ENCODE measurements around the gene IFT43.

IFT43 gene

GRCh38 chr14:76063327-76063726, 77.8 kb downstream of the IFT43 start:
- no peak for TF ChIP-seq CTCF (conservative IDR thresholded peaks at IDR 0.05; ENCODE audit: low read depth, low read length)
- H3K36me3 ChIP-seq (ENCODE audit: insufficient read depth), result no peaks in the 10 kb centered on the region
- H3K27me3 ChIP-seq (ENCODE audit: insufficient read depth, low read depth), result no peaks in the 10 kb centered on the region
- H3K79me2 ChIP-seq (ENCODE audit: insufficient read depth, low read depth), result no peaks in the 10 kb centered on the region
- H3K9ac ChIP-seq, result no peak overlapping the region
- no peaks in the 10 kb centered on the region for H4K20me1 ChIP-seq (ENCODE audit: insufficient read depth)
- no peak overlapping the region for H2AFZ ChIP-seq (ENCODE audit: low read depth)
- no peaks in the 10 kb centered on the region for H3K4me1 ChIP-seq (ENCODE audit: low read depth, poor library complexity, severe bottlenecking)
- no peak overlapping the region for H3K4me3 ChIP-seq (IDR thresholded peaks at IDR 0.05; ENCODE audit: insufficient read depth, low read depth, low read length)
- no peak overlapping the region for H3K4me2 ChIP-seq
- no peak overlapping the region for H3K27ac ChIP-seq

GRCh38 chr14:76065519-76065918, 80.0 kb downstream of the IFT43 start:
- Histone ChIP-seq H3K27me3 (ENCODE audit: insufficient read depth, low read depth) (no peaks in the 10 kb centered on the region), H3K9ac (no peak overlapping the region), H3K4me2 (no peak overlapping the region), H2AFZ (ENCODE audit: low read depth) (no peak overlapping the region), H3K79me2 (ENCODE audit: insufficient read depth, low read depth) (no peaks in the 10 kb centered on the region), H3K27ac (no peak overlapping the region), H4K20me1 (ENCODE audit: insufficient read depth) (no peaks in the 10 kb centered on the region), H3K4me3 (IDR thresholded peaks at IDR 0.05; ENCODE audit: insufficient read depth, low read depth, low read length) (no peak overlapping the region), H3K36me3 (ENCODE audit: insufficient read depth) (no peaks in the 10 kb centered on the region), H3K4me1 (ENCODE audit: low read depth, poor library complexity, severe bottlenecking) (no peaks in the 10 kb centered on the region)
- no peak for TF ChIP-seq CTCF (conservative IDR thresholded peaks at IDR 0.05; ENCODE audit: low read depth, low read length)

GRCh38 chr14:76067536-76067935, 82.0 kb downstream of the IFT43 start:
- Histone ChIP-seq H3K4me1 (ENCODE audit: low read depth, poor library complexity, severe bottlenecking) (no peaks in the 10 kb centered on the region), H4K20me1 (ENCODE audit: insufficient read depth) (no peaks in the 10 kb centered on the region), H3K79me2 (ENCODE audit: insufficient read depth, low read depth) (no peaks in the 10 kb centered on the region), H2AFZ (ENCODE audit: low read depth) (no peak overlapping the region), H3K4me3 (IDR thresholded peaks at IDR 0.05; ENCODE audit: insufficient read depth, low read depth, low read length) (no peak overlapping the region), H3K36me3 (ENCODE audit: insufficient read depth) (no peaks in the 10 kb centered on the region), H3K27me3 (ENCODE audit: insufficient read depth, low read depth) (no peaks in the 10 kb centered on the region), H3K4me2 (no peak overlapping the region), H3K27ac (no peak overlapping the region), H3K9ac (no peak overlapping the region)
- TF ChIP-seq CTCF (conservative IDR thresholded peaks at IDR 0.05; ENCODE audit: low read depth, low read length), result no peak

GRCh38 chr14:76073717-76074116, 88.2 kb downstream of the IFT43 start:
- H3K4me1 ChIP-seq (ENCODE audit: low read depth, poor library complexity, severe bottlenecking), result no peaks in the 10 kb centered on the region
- no peaks in the 10 kb centered on the region for H3K79me2 ChIP-seq (ENCODE audit: insufficient read depth, low read depth)
- TF ChIP-seq CTCF (conservative IDR thresholded peaks at IDR 0.05; ENCODE audit: low read depth, low read length), result no peak
- H3K36me3 ChIP-seq (ENCODE audit: insufficient read depth), result no peaks in the 10 kb centered on the region
- H3K9ac ChIP-seq, result no peak overlapping the region
- H3K4me3 ChIP-seq (IDR thresholded peaks at IDR 0.05; ENCODE audit: insufficient read depth, low read depth, low read length), result no peak overlapping the region
- no peak overlapping the region for H3K4me2 ChIP-seq
- no peaks in the 10 kb centered on the region for H3K27me3 ChIP-seq (ENCODE audit: insufficient read depth, low read depth)
- no peak overlapping the region for H3K27ac ChIP-seq
- H2AFZ ChIP-seq (ENCODE audit: low read depth), result no peak overlapping the region
- H4K20me1 ChIP-seq (ENCODE audit: insufficient read depth), result no peaks in the 10 kb centered on the region

- no peak for TF ChIP-seq CTCF (conservative IDR thresholded peaks at IDR 0.05; ENCODE audit: low read depth, low read length)
- H3K4me2 ChIP-seq, result no peak overlapping the region
- H4K20me1 ChIP-seq (ENCODE audit: insufficient read depth), result no peaks in the 10 kb centered on the region
- H3K27ac ChIP-seq, result no peak overlapping the region
- no peaks in the 10 kb centered on the region for H3K4me1 ChIP-seq (ENCODE audit: low read depth, poor library complexity, severe bottlenecking)
- no peaks in the 10 kb centered on the region for H3K79me2 ChIP-seq (ENCODE audit: insufficient read depth, low read depth)
- no peaks in the 10 kb centered on the region for H3K36me3 ChIP-seq (ENCODE audit: insufficient read depth)
- no peak overlapping the region for H2AFZ ChIP-seq (ENCODE audit: low read depth)
- H3K27me3 ChIP-seq (ENCODE audit: insufficient read depth, low read depth), result no peaks in the 10 kb centered on the region
- no peak overlapping the region for H3K9ac ChIP-seq
- no peak overlapping the region for H3K4me3 ChIP-seq (IDR thresholded peaks at IDR 0.05; ENCODE audit: insufficient read depth, low read depth, low read length)
These were observed 91.8 kb downstream of the IFT43 start for GRCh38 chr14:76077340-76077739.

Data from KMS-11 (cell line).